Activated T-cell treated with anti-CD3 and anti-CD28 coated beads, Interleukin-2, amount 50 U/mL, for 1 hour (primary cell): ENCODE results near the gene LOXL4.

ENCODE experiments used
- DNase-seq: peaks from one replicate; pipeline ENCODE4 v3.0.0-alpha.2; 2020

LOXL4 gene

GRCh38 chr10:98267894-98268693 lies at the start of gene LOXL4:
Gene LOXL4 (minus strand): TSS chr10:98268194. CDS start chr10:98263019, 5,175 bp downstream.
- DNase-seq: no peak

GRCh38 chr10:98316661-98317060 lies 48.7 kb upstream of the LOXL4 start:
- no peak for DNase-seq

- DNase-seq: no peak
These were observed 48.2 kb upstream of the LOXL4 start for GRCh38 chr10:98316170-98316569.

- DNase-seq: no peak
These were observed 46.7 kb upstream of the LOXL4 start for GRCh38 chr10:98314532-98315284.

GRCh38 chr10:98313598-98313997 lies 45.6 kb upstream of the LOXL4 start:
- no peak for DNase-seq

GRCh38 chr10:98312822-98313221 lies 44.8 kb upstream of the LOXL4 start:
- no peak for DNase-seq

- no peak for DNase-seq
These were observed 44.4 kb upstream of the LOXL4 start for GRCh38 chr10:98312349-98312748.

- no peak for DNase-seq
These were observed 42.7 kb upstream of the LOXL4 start for GRCh38 chr10:98310701-98311100.

- DNase-seq: no peak
These were observed 41.7 kb upstream of the LOXL4 start for GRCh38 chr10:98309366-98310355.

GRCh38 chr10:98308669-98309365 lies 40.8 kb upstream of the LOXL4 start:
- no peak for DNase-seq

- no peak for DNase-seq
These were observed 40.0 kb upstream of the LOXL4 start for GRCh38 chr10:98307916-98308541.

- no peak for DNase-seq
These were observed 38.5 kb upstream of the LOXL4 start for GRCh38 chr10:98306501-98306900.

- DNase-seq: no peak
These were observed 35.6 kb upstream of the LOXL4 start for GRCh38 chr10:98303569-98303968.

- no peak for DNase-seq
These were observed 34.9 kb upstream of the LOXL4 start for GRCh38 chr10:98302741-98303365.

- no peak for DNase-seq
These were observed 33.8 kb upstream of the LOXL4 start for GRCh38 chr10:98301664-98302319.

GRCh38 chr10:98300526-98301229 lies 32.7 kb upstream of the LOXL4 start:
- no peak for DNase-seq

GRCh38 chr10:98299341-98299740 lies 31.3 kb upstream of the LOXL4 start:
- DNase-seq: no peak

- no peak for DNase-seq
These were observed 28.5 kb upstream of the LOXL4 start for GRCh38 chr10:98296524-98296923.

GRCh38 chr10:98295907-98296306 lies 27.9 kb upstream of the LOXL4 start:
- DNase-seq: no peak

- DNase-seq: no peak
These were observed 27.4 kb upstream of the LOXL4 start for GRCh38 chr10:98295401-98295811.
